ENCODE results near the gene PPFIA2.

The PPFIA2 gene

DNA sequence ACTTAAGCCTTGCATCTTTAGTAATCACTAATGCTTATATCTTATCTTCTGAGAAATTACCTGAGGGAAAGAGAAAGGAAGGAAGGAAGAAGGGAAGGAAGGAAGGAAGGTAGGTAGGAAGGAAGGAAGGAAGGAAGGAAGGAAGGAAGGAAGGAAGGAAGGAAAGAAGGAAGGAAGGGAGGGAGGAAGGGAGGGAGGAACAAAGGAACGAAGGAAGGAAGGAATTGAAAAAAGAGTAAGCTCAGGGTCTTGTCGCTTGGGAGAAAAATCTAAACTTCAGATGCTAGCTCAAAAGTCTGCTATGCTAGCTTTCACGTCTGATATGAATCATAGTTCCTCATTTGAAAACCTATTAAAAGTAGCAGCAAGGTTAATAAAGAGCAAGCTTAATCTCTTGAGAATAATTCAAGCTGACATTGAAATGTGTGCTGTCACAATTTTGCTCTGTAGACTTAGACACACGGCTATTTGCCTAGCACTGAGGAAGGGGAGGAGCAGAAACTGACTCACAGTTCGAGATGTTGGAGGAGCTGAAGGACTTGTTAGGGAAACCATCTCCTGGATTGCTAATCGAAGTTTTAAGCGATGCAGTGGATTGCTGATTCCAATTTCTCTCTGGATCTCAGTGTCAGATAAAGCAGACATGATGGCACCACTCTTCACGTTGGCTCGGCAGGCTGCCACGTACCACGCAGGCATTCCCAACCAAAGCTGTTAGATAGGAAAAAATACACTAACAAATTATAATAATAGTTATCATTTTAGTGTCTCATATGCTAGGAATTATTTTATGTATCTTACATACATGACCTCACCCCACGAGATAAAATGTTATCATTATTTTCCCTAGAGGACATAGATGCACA, 464.6 kb downstream of the PPFIA2 start:
- no peak for TF ChIP-seq GATA2 (IDR thresholded peaks at IDR 0.05; ENCODE audit: low read depth, low read length)
- TF ChIP-seq GATA3 (IDR thresholded peaks at IDR 0.05; ENCODE audit: low read depth, low read length) = no peak

DNA sequence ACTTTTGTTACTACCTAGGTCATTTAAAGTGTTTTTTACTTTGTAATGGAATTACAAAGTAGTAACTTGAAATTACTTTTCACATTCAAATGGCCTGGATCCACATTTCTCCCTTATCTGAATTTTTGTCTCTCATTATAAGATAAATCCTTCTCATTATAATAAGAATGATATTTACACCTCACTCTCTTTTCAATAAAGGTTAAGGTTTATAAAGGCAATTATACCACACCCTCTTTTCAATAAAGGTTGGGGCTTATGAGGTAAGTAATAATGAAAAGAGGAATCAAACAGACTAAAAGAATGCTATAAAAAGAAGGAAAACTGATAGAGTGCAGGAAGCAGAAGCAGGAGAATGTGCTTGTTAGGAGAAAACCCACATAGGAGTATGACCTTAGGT, 470.5 kb downstream of the PPFIA2 start:
- TF ChIP-seq GATA3 (IDR thresholded peaks at IDR 0.05; ENCODE audit: low read depth, low read length) = no peak
- TF ChIP-seq GATA2 (IDR thresholded peaks at IDR 0.05; ENCODE audit: low read depth, low read length) = no peak

DNA sequence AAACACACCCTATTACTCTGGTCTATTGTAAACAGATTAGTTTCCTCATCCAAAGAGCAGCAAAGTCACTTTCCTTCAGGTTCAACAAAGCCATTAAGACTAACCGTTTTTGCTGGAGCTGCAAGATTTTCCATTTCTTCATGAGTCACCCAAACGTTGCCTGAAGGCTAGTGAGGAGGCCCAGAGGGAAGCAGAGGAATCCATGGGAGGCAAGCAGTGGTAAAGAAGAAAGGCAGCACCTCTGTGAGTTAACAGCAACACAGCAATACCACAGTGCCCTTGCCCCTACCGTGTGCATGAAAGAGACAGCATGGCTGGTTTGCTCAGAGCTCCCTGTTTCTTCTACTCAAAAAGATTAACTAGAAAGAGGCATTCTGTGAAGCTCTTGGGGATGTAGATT, 475.0 kb downstream of the PPFIA2 start:
- no peak for TF ChIP-seq GATA2 (IDR thresholded peaks at IDR 0.05; ENCODE audit: low read depth, low read length)
- TF ChIP-seq GATA3 (IDR thresholded peaks at IDR 0.05; ENCODE audit: low read depth, low read length) = no peak

GRCh38 chr12:81274637-81275529, 484.3 kb downstream of the PPFIA2 start:
- TF ChIP-seq GATA3 (IDR thresholded peaks at IDR 0.05; ENCODE audit: low read depth, low read length) = no peak
- no peak for TF ChIP-seq GATA2 (IDR thresholded peaks at IDR 0.05; ENCODE audit: low read depth, low read length)

GRCh38 chr12:81270385-81270784, 488.8 kb downstream of the PPFIA2 start:
- TF ChIP-seq GATA2 (IDR thresholded peaks at IDR 0.05; ENCODE audit: low read depth, low read length) (no peak), GATA3 (IDR thresholded peaks at IDR 0.05; ENCODE audit: low read depth, low read length) (no peak)

GRCh38 chr12:81263072-81263471, 496.1 kb downstream of the PPFIA2 start:
- TF ChIP-seq GATA3 (IDR thresholded peaks at IDR 0.05; ENCODE audit: low read depth, low read length) = no peak
- TF ChIP-seq GATA2 (IDR thresholded peaks at IDR 0.05; ENCODE audit: low read depth, low read length) = no peak

DNA sequence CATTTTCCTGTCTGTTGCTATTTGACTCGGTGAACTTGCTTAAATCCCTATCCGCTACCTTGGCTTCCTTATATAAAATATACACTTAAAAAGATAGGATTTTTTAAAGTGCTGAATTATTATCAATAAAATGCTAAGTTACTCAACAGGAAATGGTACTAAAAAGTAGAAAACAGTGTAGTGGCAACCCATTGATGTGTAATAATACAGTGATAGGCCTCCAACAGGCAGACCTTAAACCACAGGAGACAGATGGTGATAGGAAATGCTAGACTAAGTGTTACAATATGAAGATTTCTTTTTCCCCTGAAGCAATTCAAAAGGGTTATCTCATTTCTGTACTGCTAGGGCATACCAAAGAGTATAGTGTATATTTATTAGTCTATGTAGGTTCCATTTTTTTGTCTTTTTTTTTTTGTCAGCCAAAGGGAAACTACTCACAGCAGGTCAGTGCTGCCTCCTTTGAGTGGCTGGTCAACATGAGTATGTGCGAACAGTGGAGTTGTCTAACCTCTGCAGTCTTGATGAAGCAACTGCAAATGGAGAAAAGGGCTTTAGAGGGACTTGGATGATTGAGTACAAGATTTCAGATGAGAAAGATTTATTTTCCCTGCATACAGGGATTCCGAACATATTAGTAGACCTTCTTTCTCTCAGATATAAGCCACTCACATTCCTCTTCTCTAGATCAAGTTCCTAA, 497.5 kb downstream of the PPFIA2 start:
- no peak for TF ChIP-seq GATA3 (IDR thresholded peaks at IDR 0.05; ENCODE audit: low read depth, low read length)
- no peak for TF ChIP-seq GATA2 (IDR thresholded peaks at IDR 0.05; ENCODE audit: low read depth, low read length)

- TF ChIP-seq GATA3 (IDR thresholded peaks at IDR 0.05; ENCODE audit: low read depth, low read length) (no peak), GATA2 (IDR thresholded peaks at IDR 0.05; ENCODE audit: low read depth, low read length) (no peak)
Measured at GRCh38 chr12:81259360-81259759, 499.8 kb downstream of the PPFIA2 start.

GRCh38 chr12:81257947-81258551, 501.1 kb downstream of the PPFIA2 start:
- no peak for TF ChIP-seq GATA2 (IDR thresholded peaks at IDR 0.05; ENCODE audit: low read depth, low read length)

- TF ChIP-seq GATA3 (IDR thresholded peaks at IDR 0.05; ENCODE audit: low read depth, low read length) (no peak), GATA2 (IDR thresholded peaks at IDR 0.05; ENCODE audit: low read depth, low read length) (no peak)
Measured at GRCh38 chr12:81255947-81256346, 503.2 kb downstream of the PPFIA2 start.

- TF ChIP-seq GATA2 (IDR thresholded peaks at IDR 0.05; ENCODE audit: low read depth, low read length) (no peak), GATA3 (IDR thresholded peaks at IDR 0.05; ENCODE audit: low read depth, low read length) (no peak)
Measured at GRCh38 chr12:81255456-81255855, 503.7 kb downstream of the PPFIA2 start.

- TF ChIP-seq GATA2 (IDR thresholded peaks at IDR 0.05; ENCODE audit: low read depth, low read length) (no peak), GATA3 (IDR thresholded peaks at IDR 0.05; ENCODE audit: low read depth, low read length) (no peak)
Measured at GRCh38 chr12:81253360-81253759, 505.8 kb downstream of the PPFIA2 start.

DNA sequence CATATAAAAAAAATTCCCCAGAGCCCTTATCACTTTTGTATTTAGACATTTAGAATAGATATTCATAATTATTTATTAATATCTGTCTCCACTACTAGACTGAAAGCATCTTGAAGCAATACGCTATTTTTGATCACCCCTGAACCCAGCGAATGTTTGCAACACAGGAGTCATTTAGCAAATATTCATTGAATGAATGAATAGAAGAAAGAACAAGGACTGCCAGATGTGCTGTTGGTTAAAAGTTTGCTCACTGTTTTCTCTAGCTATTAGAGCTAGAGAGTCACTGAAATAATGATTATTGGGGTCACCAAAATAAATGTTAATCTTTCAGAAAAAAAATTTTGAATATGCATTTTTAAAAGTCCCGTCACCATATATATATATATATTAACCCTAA, 506.9 kb downstream of the PPFIA2 start:
- TF ChIP-seq GATA3 (IDR thresholded peaks at IDR 0.05; ENCODE audit: low read depth, low read length) (no peak), GATA2 (IDR thresholded peaks at IDR 0.05; ENCODE audit: low read depth, low read length) (no peak)

GRCh38 chr12:81249976-81250375, 509.2 kb downstream of the PPFIA2 start:
- TF ChIP-seq GATA2 (IDR thresholded peaks at IDR 0.05; ENCODE audit: low read depth, low read length) (no peak), GATA3 (IDR thresholded peaks at IDR 0.05; ENCODE audit: low read depth, low read length) (no peak)
